Uterus (tissue), 4 donors: ENCODE results near the gene MIEN1. TPM values are rescaled to one million over a fixed set of nuclear protein-coding genes. Genes with fewer than 3 reads are reported as not detected.
"Not testable (repeated sequence)": the region's sequence is repeated elsewhere in the genome, so short reads cannot be mapped to it uniquely, and the experiment has no call there.

ENCODE experiments used
- DNase-seq, 2 donors: peaks; one replicate each; pipeline ENCODE4 v3.0.0-alpha.2; 2019 to 2020
- H3K27ac ChIP-seq, 2 donors: fragments of 200-600 bp; sonication (generic); 1 replicate in 1 of 2; 2 replicates in 1 of 2; pipeline ENCODE4 v1.5.1; 2016 to 2018
- H3K27me3 ChIP-seq, 2 donors: fragments of 200-600 bp; sonication (generic); one replicate each; pipeline ENCODE4 v1.5.1; 2018 to 2019; ENCODE audit warnings: control low read depth in 1 of 2
- H3K36me3 ChIP-seq, 2 donors: fragments of 200-600 bp; sonication (generic); one replicate each; pipeline ENCODE4 v1.5.1; 2019; ENCODE audit warnings: control low read depth in 1 of 2
- H3K4me1 ChIP-seq, 2 donors: fragments of 200-600 bp; sonication (generic); one replicate each; pipeline ENCODE4 v1.5.1; 2018 to 2019; ENCODE audit warnings: control low read depth in 1 of 2
- H3K4me3 ChIP-seq, 2 donors: fragments of 200-600 bp; sonication (generic); 1 replicate in 1 of 2; 2 replicates in 1 of 2; pipeline ENCODE4 v1.5.1; 2018 to 2019; ENCODE audit warnings: mild to moderate bottlenecking in 1 of 2
- H3K9me3 ChIP-seq, 2 donors: fragments of 200-600 bp; sonication (generic); one replicate each; pipeline ENCODE4 v1.5.1; 2019; ENCODE audit warnings: control low read depth in 1 of 2
- CTCF ChIP-seq, 4 experiments: fragments of 200-600 bp in 2 of 4; fragments of 450-650 bp in 2 of 4; sonication (generic) in 2 of 4; IDR thresholded peaks; one replicate each; pipeline ENCODE4 v1.5.1; 2016 to 2019; ENCODE audit warnings: antibody characterized with exemption in 4 of 4, mild to moderate bottlenecking in 2 of 4, moderate library complexity in 1 of 4
- POLR2A ChIP-seq, 2 donors: fragments of 450-650 bp; IDR thresholded peaks; one replicate each; pipeline ENCODE4 v1.6.1; 2016; ENCODE audit warnings: antibody characterized with exemption in 2 of 2, mild to moderate bottlenecking in 1 of 2, moderate library complexity in 1 of 2
- intact Hi-C: fragments of 100-400 bp; cut with DNase I; formaldehyde crosslinking; loops from one replicate; pipeline ENCODE4 v1.15.1; 2023; ENCODE audit warnings: low total_unique reads
- total RNA-seq, 4 donors: library from RNA; depleted of rRNA in 3 of 4; stranded (reverse); fragments of >200 nt in 3 of 4; gene quantifications; one replicate each; pipeline versions ENCODE4 v1.1.0 to v1.2.4, GENCODE V29; 2014 to 2023
- donor health status: DM: yes; HTN: yes; CAD: no.

Gene MIEN1
- total RNA-seq, 4 donors from 2014 or later = 4.9 to 125 (median 58.5) TPM

GRCh38 chr17:39751637-39752036 is 21.3 kb upstream of the MIEN1 start:
- no peaks in the 10 kb centered on the region for H3K4me1 ChIP-seq
- intact Hi-C loops = loop anchor here (5.0 kb wide), 1 partner anchor 129 kb away; no protein-coding TSS in a partner anchor
- H3K27me3 ChIP-seq = no peaks in the 10 kb centered on the region
- H3K9me3 ChIP-seq = no peaks in the 10 kb centered on the region
- no peaks in the 10 kb centered on the region for H3K36me3 ChIP-seq
- DNase-seq = no peak
- TF ChIP-seq POLR2A (IDR thresholded peaks at IDR 0.05) (no peak), CTCF (IDR thresholded peaks at IDR 0.05) (no peak)
- H3K27ac ChIP-seq = no peak overlapping the region
- no peak overlapping the region for H3K4me3 ChIP-seq

DNA sequence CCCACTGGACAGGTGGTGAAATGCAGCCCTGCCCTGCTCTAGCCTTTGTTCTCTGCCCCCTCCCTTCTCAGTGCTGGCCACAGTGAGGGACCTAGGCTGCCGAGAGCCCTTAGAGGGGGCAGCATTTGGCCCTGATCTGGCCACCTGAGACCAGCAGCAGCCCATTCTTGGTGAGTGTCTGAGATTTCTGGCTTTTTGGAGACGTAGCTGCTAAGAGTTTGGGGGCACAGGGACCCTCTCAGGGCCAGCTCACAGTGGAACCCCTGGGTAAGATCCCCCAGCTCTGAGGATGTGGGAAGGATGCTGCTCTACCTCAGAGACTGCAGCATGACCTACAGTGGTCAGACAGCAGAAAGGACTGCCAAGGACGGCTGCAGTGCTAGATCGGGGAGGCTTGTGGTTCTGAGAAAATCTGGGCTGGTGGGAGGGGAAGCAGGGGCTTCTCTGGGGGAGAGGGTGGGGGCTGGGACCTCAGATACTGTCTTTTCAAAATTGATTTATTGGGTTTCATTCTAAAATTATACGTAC is 20.7 kb upstream of the MIEN1 start:
- Histone ChIP-seq H3K36me3 (no peaks in the 10 kb centered on the region), H3K27ac (no peak overlapping the region), H3K27me3 (no peaks in the 10 kb centered on the region), H3K9me3 (no peaks in the 10 kb centered on the region), H3K4me1 (no peaks in the 10 kb centered on the region), H3K4me3 (no peak overlapping the region)
- intact Hi-C loops = loop anchor here (5.0 kb wide), 1 partner anchor 129 kb away; no protein-coding TSS in a partner anchor
- DNase-seq = no peak
- no peak for TF ChIP-seq POLR2A (IDR thresholded peaks at IDR 0.05)
- TF ChIP-seq CTCF (IDR thresholded peaks at IDR 0.05) = no peak

GRCh38 chr17:39750131-39751015 is 20.0 kb upstream of the MIEN1 start:
- H3K27me3 ChIP-seq = no peaks in the 10 kb centered on the region
- H3K4me3 ChIP-seq = no peak overlapping the region
- DNase-seq = no peak
- intact Hi-C loops = loop anchor here (5.0 kb wide), 1 partner anchor 128 kb away; no protein-coding TSS in a partner anchor
- no peaks in the 10 kb centered on the region for H3K9me3 ChIP-seq
- H3K4me1 ChIP-seq = no peaks in the 10 kb centered on the region
- H3K36me3 ChIP-seq = no peaks in the 10 kb centered on the region
- no peak for TF ChIP-seq CTCF (IDR thresholded peaks at IDR 0.05)
- TF ChIP-seq POLR2A (IDR thresholded peaks at IDR 0.05) = no peak
- no peak overlapping the region for H3K27ac ChIP-seq

DNA sequence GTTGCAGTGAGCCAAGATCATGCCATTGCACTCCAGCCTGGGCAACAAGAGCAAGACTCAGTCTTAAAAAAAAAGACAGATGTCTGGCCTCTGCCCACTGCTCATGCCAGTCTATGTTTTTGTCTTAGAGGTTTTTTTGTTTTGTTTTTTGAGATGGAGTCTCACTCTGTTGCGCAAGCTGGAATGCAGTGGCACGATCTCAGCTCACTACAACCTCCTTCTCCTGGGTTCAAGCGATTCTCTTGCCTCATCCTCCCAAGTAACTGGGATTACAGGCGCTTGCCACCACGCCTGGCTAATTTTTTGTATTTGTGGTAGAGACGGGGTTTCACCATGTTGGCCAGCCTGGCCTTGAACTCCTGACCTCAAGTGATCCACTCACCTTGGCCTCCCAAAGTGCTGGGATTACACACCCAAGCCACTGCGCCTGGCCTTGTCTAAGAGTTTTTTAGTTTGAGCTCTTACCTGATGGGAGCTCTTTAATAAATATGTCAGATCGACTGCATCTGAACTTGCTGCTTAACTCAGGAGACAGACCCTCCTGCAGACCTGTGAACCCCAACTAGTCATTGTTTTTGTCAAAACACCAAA is 18.2 kb upstream of the MIEN1 start:
- H3K36me3 ChIP-seq, H3K4me3 ChIP-seq, H3K9me3 ChIP-seq, DNase-seq, H3K27ac ChIP-seq, H3K27me3 ChIP-seq, H3K4me1 ChIP-seq, intact Hi-C loops: not testable (repeated sequence)

DNA sequence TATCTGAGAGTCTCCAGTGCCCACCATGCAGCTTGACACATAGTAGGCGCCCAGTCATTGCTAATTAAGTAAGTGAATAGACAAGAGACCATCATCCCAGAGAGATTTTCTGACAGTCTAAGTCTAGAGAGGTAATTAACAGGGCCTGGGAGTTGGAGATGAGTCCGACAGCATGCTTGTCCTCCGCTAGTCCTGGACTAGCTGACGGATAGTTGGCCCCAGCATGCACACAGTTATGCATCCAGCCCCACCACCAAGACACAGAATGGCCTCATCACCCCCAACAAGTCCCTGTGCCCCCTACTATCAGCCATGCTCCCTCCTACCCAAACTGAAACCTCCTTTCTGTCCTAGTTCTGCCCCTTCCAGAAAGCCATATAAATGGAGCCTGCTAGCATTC is 17.4 kb upstream of the MIEN1 start:
- Histone ChIP-seq H3K36me3 (no peaks in the 10 kb centered on the region), H3K4me3 (no peak overlapping the region), H3K4me1 (no peaks in the 10 kb centered on the region), H3K27me3 (no peaks in the 10 kb centered on the region), H3K9me3 (no peaks in the 10 kb centered on the region), H3K27ac (no peak overlapping the region)
- TF ChIP-seq POLR2A (IDR thresholded peaks at IDR 0.05) (no peak), CTCF (IDR thresholded peaks at IDR 0.05) (no peak)
- intact Hi-C loops = no loop called here
- DNase-seq = no peak
